HepG2 (cell line): Measurements from ENCODE around the gene PAN2. TPM values are rescaled to one million over a fixed set of nuclear protein-coding genes. Genes with fewer than 3 reads are reported as not detected.
A peak's percentile ranks its signal among the peaks of the same experiment; 100 is the strongest.

Source experiments
- ARNTL ChIP-seq: sonication (generic); formaldehyde crosslinking; IDR thresholded peaks from 2 replicates; pipeline ENCODE4 v1.4.0; 2020; ENCODE audit warnings: mild to moderate bottlenecking, missing genetic modification reagents
- CENPX ChIP-seq: sonication (generic); formaldehyde crosslinking; IDR thresholded peaks from 2 replicates; pipeline ENCODE4 v1.9.0; 2021; ENCODE audit warnings: mild to moderate bottlenecking, missing genetic modification reagents, moderate library complexity
- DMTF1 ChIP-seq: sonication (generic); formaldehyde crosslinking; IDR thresholded peaks from 2 replicates; pipeline ENCODE4 v1.4.0; 2020; ENCODE audit warnings: mild to moderate bottlenecking, missing genetic modification reagents
- IKZF4 ChIP-seq: sonication (generic); formaldehyde crosslinking; IDR thresholded peaks from 2 replicates; pipeline ENCODE4 v1.5.1; 2020; ENCODE audit warnings: borderline replicate concordance, mild to moderate bottlenecking, low read depth, missing genetic modification reagents; ENCODE audit errors: not compliant biosample characterization
- JUND ChIP-seq: sonication (generic); formaldehyde crosslinking; IDR thresholded peaks from 2 replicates; pipeline ENCODE4 v1.8.0; 2022; ENCODE audit warnings: mild to moderate bottlenecking, missing genetic modification reagents
- MXD1 ChIP-seq: sonication (generic); formaldehyde crosslinking; IDR thresholded peaks from 2 replicates; pipeline ENCODE4 v1.4.0; 2020; ENCODE audit warnings: mild to moderate bottlenecking, missing genetic modification reagents
- NFIC ChIP-seq: IDR thresholded peaks from 2 replicates; pipeline ENCODE4 v1.6.1; 2012; ENCODE audit warnings: mild to moderate bottlenecking, low read length, inconsistent platforms
- PHF8 ChIP-seq: sonication (generic); formaldehyde crosslinking; IDR thresholded peaks from 2 replicates; pipeline ENCODE4 v1.5.0; 2020; ENCODE audit warnings: missing genetic modification reagents
- PLRG1 ChIP-seq: fragments of 450-650 bp; conservative IDR thresholded peaks from 2 replicates; pipeline ENCODE4 v1.6.1; 2016
- PRDM4 ChIP-seq: sonication (generic); formaldehyde crosslinking; IDR thresholded peaks from 2 replicates; pipeline ENCODE4 v1.9.0; 2021; ENCODE audit warnings: missing genetic modification reagents, borderline replicate concordance
- ZNF350 ChIP-seq: sonication (generic); formaldehyde crosslinking; IDR thresholded peaks from 2 replicates; pipeline ENCODE4 v1.4.0; 2020; ENCODE audit warnings: mild to moderate bottlenecking, low read depth, missing genetic modification reagents, borderline replicate concordance
- ZNF558 ChIP-seq: sonication (generic); formaldehyde crosslinking; IDR thresholded peaks from 2 replicates; pipeline ENCODE4 v1.9.0; 2022; ENCODE audit warnings: mild to moderate bottlenecking, missing genetic modification reagents, borderline replicate concordance
- ZNF570 ChIP-seq: sonication (generic); formaldehyde crosslinking; IDR thresholded peaks from 2 replicates; pipeline ENCODE4 v1.4.0; 2020; ENCODE audit warnings: mild to moderate bottlenecking, missing genetic modification reagents, borderline replicate concordance
- ZNF644 ChIP-seq: IDR thresholded peaks from 2 replicates; pipeline ENCODE4 v1.6.1; 2016; ENCODE audit warnings: low read depth
- ZNF678 ChIP-seq: sonication (generic); formaldehyde crosslinking; IDR thresholded peaks from 2 replicates; pipeline ENCODE4 v1.4.0; 2020; ENCODE audit warnings: mild to moderate bottlenecking, missing genetic modification reagents
- ZNF724P ChIP-seq: sonication (generic); formaldehyde crosslinking; IDR thresholded peaks from 2 replicates; pipeline ENCODE4 v1.8.0; 2022; ENCODE audit warnings: missing genetic modification reagents, borderline replicate concordance
- ZNF879 ChIP-seq: sonication (generic); formaldehyde crosslinking; IDR thresholded peaks from 2 replicates; pipeline ENCODE4 v1.8.1; 2023; ENCODE audit warnings: missing genetic modification reagents
- polyA plus RNA-seq, 8 experiments: library from polyadenylated mRNA; depleted of rRNA in 3 of 8; stranded (reverse) in 7 of 8; unstranded in 1 of 8; fragments of >200 nt; fragmentation: Illumina TruSeq in 4 of 8; extraction: Trizol in 4 of 8; gene quantifications; 2 replicates each; pipeline versions ENCODE4 v1.2.1 to v1.2.3, GENCODE V29; 2011 to 2016; ENCODE audit warnings: low read depth in 4 of 8, missing spikeins in 1 of 8, mixed read lengths in 1 of 8; ENCODE audit not compliant: insufficient read depth in 1 of 8
- total RNA-seq, 5 experiments: library from RNA; depleted of rRNA; stranded (reverse); fragments of >200 nt; fragmentation: Illumina TruSeq; extraction: Trizol; gene quantifications; 2 replicates each; pipeline ENCODE4 v1.2.3, GENCODE V29; 2016; ENCODE audit warnings: low read depth in 1 of 5
- TF ChIP-seq, protein P1 (sequence below): sonication (generic); formaldehyde crosslinking; IDR thresholded peaks from 2 replicates; pipeline ENCODE4 v1.4.0; 2020; ENCODE audit warnings: missing genetic modification reagents
- TF ChIP-seq, protein P2 (sequence below): sonication (generic); formaldehyde crosslinking; IDR thresholded peaks from 2 replicates; pipeline ENCODE4 v1.4.0; 2020; ENCODE audit warnings: missing genetic modification reagents

The PAN2 gene
- total and polyA plus RNA-seq, 2 of the 13 experiments (the other 11 are each of a cell fraction or from before 2014, with no cell fraction given), result 27.2 to 61.1 TPM

DNA sequence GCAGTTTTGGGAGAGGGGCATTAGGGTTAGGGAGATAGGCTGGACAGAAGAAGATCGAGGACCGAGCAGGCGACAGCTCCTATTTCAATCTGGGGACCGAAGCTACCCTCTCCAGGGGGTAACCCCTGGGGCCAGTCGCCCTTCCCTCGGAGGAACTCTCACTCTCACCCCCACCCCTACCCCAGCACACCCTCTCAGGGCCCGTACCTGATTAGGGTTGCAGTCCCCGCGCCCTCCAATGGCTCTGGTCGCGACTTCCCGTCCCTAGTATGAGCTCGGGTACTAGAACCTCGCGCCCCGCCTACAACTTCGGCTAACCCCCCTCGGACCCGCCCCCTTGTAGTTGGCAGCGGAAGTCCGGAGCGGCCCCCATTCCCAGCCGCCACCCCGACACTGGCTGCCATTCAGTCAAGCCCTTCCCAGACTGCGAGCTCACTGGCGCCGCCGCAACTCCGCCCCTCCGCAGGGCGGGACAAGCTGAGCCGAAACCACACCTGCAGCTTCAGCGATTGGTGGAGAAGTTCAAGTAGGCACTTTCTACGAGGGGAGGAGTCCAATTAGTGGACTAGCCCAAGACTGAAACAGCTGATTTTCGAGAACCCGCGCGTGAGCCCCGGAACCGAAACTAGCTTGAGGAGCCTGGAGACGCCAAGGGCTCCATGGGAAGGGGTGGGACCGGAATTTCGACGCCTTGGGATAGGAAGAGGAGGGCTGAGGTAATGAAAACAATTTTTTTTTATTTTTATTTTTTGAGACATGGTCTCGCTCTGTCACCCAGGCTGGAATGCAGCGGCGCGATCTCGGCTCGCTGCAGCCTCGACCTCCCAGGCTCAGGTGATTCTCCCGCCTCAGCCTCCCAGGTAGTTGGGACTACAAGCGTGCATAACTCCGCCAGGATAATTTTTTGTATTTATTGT, 26.3 kb upstream of the PAN2 start, which contains the start of gene STAT2 (continued):
- no peak for TF ChIP-seq IKZF4 (CRISPR knock-in tag)
- peak; percentile 5; the same call in 1 of the 2 replicates for TF ChIP-seq DMTF1 (CRISPR knock-in tag)
- no peak for TF ChIP-seq ZNF879 (CRISPR knock-in tag)
- TF ChIP-seq ZNF350 (CRISPR knock-in tag), result peak; percentile 89; the same call in 1 of the 2 replicates
- peak; percentile 69 for TF ChIP-seq PHF8 (CRISPR knock-in tag)
- no peak for TF ChIP-seq ZNF558 (CRISPR knock-in tag)
- no peak for TF ChIP-seq JUND
- TF ChIP-seq PRDM4 (CRISPR knock-in tag), result no peak
- TF ChIP-seq, protein P1, sequence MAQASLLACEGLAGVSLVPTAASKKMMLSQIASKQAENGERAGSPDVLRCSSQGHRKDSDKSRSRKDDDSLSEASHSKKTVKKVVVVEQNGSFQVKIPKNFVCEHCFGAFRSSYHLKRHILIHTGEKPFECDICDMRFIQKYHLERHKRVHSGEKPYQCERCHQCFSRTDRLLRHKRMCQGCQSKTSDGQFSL (CRISPR knock-in tag), result 0 out of 2 replicates have a peak, but pooled peaks have one; percentile 41
- no peak for TF ChIP-seq ZNF570 (CRISPR knock-in tag)
- 0 out of 2 replicates have a peak, but pooled peaks have one; percentile 24 for TF ChIP-seq MXD1 (CRISPR knock-in tag)
- TF ChIP-seq CENPX (CRISPR knock-in tag), result no peak
- no peak for TF ChIP-seq PLRG1
- TF ChIP-seq ARNTL, result peak; percentile 68; the same call in 1 of the 2 replicates
- no peak for TF ChIP-seq ZNF678 (CRISPR knock-in tag)
- TF ChIP-seq ZNF724P, result 0 out of 2 replicates have a peak, but pooled peaks have one; percentile 42
- TF ChIP-seq, protein P2, sequence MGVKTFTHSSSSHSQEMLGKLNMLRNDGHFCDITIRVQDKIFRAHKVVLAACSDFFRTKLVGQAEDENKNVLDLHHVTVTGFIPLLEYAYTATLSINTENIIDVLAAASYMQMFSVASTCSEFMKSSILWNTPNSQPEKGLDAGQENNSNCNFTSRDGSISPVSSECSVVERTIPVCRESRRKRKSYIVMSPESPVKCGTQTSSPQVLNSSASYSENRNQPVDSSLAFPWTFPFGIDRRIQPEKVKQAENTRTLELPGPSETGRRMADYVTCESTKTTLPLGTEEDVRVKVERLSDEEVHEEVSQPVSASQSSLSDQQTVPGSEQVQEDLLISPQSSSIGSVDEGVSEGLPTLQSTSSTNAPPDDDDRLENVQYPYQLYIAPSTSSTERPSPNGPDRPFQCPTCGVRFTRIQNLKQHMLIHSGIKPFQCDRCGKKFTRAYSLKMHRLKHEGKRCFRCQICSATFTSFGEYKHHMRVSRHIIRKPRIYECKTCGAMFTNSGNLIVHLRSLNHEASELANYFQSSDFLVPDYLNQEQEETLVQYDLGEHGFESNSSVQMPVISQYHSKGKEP (CRISPR knock-in tag), result 0 out of 2 replicates have a peak, but pooled peaks have one; percentile 58
- no peak for TF ChIP-seq NFIC
- TF ChIP-seq ZNF644, result no peak; the same call in 1 of the 2 replicates
